Measurements from ENCODE around the gene SART3.

DNA sequence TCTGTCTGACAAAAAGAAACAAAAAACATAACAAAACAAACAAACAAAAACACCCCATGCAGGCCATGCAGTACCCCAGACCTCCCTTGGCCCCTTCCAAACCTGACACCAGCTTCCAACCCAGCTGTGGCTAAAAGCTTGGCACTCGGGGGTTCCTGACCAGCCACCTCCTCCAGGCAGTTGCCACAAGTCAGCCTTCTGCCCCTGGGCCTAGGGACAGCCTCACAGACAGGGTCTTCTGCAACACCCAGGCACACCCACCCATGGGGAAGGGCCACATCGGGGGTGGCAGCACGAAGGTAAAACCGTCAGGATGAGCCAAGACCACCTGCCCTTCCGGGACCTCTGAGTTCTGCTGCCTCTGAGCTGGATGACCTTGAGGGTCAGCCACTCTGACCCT lies 47.6 kb upstream of the SART3 start:
- no peak for TF ChIP-seq POLR2A (IDR thresholded peaks at IDR 0.05)
- TF ChIP-seq, protein P1, sequence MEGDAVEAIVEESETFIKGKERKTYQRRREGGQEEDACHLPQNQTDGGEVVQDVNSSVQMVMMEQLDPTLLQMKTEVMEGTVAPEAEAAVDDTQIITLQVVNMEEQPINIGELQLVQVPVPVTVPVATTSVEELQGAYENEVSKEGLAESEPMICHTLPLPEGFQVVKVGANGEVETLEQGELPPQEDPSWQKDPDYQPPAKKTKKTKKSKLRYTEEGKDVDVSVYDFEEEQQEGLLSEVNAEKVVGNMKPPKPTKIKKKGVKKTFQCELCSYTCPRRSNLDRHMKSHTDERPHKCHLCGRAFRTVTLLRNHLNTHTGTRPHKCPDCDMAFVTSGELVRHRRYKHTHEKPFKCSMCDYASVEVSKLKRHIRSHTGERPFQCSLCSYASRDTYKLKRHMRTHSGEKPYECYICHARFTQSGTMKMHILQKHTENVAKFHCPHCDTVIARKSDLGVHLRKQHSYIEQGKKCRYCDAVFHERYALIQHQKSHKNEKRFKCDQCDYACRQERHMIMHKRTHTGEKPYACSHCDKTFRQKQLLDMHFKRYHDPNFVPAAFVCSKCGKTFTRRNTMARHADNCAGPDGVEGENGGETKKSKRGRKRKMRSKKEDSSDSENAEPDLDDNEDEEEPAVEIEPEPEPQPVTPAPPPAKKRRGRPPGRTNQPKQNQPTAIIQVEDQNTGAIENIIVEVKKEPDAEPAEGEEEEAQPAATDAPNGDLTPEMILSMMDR (IDR thresholded peaks at IDR 0.05), result no peak

Data from esophagus squamous epithelium (tissue), 4 donors.